CD4-positive, alpha-beta T cell treated with Interleukin-12 subunit alpha and Interleukin-12 subunit beta, for 1 hour (primary cell): ENCODE data around the gene RAB27B.

Experiments used
- DNase-seq: peaks from one replicate; pipeline ENCODE4 v3.0.0-alpha.2; 2020

Gene RAB27B

DNA sequence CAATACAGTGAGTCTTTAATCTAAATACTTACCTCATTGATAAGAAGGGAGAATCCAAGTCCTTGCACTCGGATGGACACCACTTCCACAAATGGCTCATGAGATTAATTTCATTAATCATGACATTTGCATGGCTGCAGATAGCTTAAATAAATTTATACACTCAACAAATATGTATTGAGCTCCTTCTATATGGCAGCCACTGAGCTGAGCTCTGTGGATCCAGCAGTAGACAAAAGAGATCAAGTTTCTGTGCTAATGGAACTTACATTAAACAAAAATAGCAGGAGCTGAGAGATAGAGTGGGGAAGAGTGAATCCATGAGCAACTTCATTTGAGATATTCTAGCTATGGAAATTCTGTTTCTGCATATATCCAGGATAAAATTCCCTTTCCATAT lies 44.4 kb downstream of the RAB27B start:
- DNase-seq = no peak

DNA sequence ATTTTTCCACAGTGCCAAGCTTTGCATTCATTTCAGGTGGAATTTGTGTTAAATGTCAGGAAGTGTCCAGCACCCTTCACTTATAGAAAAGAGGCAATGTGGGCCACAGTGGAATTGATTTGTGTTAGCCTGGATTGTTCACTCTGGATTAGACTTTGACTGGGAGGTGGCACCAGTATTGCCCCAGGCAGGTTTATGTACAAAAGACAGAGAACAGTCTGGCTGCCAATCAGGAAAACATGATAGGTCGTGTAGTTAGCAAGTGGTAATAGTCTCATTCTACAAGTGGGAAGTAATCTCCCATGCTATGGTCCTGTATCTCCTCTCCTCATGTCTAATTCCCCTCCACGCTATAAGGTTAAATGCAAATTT lies 45.6 kb downstream of the RAB27B start:
- DNase-seq = no peak

DNA sequence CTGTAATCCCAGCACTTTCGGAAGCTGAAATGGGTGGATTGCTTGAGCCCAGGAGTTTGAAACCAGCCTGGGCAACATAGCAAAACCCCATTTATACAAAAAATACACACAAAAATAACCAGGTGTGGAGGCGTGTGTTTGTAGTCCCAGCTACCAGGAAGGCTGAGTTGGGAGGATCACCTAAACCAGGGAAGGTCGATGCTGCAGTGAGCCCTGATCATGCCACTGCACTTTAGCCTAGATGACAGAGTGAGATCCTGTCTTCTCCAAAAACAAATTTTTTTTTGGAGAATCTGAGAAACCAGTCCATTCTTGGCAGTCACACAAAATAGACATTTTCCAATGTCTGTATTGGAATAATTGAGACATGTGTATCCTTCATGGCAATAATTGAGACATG lies 46.8 kb downstream of the RAB27B start:
- no peak for DNase-seq

DNA sequence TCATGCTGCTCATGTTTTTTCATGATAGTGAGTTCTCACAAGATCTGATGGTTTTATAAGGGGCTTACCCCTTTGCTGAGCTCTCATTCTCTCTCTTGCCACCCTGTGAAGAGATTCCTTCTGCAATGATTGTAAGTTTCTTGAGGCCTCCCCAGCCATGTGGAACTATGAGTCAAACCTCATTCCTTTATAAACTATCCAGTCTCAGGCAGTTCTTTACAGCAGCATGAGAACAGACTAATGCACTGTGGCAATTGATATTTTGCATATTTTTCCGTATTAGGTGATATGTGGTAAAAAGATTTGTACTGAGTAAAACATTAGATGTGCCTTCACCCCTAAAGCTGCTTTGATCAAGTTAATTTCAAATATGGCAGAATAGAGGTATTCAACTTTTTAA lies 48.8 kb downstream of the RAB27B start:
- DNase-seq = no peak

DNA sequence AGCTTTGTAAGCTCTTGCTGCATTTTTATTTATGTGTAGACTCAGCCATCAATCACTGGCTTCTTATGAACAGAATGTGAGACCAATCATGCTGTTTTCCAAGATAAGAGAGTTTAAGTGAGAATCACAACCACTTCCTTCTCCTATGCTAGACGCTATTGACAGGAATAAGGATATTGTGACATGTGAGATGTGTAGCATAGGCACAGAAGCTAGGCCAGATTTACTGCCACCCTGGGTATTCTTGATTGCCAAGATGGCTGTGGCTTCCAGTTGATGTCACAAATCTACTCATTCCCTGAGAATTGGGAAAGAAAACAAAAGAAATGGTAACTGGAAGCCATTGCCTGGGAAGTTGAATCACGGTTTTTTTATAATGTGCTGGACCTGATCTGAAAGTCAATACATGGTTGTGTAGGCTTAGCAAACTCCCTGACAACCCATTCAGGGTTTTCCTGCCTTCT lies 49.9 kb downstream of the RAB27B start:
- DNase-seq = no peak

DNA sequence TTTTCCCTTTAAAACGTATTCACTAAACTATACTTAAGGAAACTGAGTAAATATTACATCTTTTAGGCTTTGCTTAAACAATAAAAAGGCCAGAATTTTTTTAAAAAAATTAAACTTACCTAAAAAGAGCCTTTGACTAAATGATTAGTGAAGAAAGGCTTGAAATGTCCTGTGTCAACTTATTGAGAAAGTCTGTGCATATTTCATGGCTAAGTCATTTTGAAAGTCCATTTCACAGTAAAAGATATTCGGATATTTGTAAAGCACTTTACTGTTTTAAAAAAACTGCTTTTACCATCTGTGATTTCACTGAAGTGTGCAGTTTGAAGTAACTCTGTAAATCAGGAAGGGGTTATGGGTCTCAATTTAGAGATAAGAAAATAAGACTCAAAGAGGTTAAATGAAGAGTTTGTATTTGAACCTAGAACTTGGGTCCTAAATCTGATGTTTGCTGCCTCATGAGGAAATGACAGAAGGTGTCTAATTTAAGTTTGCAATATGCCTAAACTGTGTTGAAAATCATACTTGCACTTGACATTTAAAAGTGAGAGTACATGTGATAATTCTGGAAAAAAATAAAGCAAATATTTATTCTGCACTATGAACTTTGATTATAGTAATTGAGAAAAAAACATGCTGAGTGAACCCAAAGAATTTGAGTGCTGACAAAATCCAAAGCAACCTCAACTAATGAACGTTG lies 50.5 kb downstream of the RAB27B start:
- DNase-seq = no peak

DNA sequence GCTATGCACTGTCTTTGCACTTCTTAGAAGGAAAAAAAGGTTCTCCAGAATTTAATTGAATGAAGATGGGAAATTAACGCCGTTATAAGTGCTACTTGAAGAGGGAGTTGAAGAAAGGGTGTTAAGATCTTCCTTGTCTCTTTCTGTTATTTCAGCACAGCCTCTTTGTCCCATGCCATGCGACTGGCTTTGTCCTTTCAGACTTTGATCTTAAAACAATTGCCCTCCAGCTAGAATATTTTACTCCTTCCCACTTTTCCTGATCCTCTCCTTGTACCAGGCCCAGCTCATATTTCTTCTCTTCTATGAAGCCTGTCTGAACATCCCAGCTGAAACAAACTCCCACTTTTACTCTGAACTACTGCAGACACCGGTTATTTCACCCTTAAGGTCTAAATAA lies 51.4 kb downstream of the RAB27B start:
- no peak for DNase-seq

DNA sequence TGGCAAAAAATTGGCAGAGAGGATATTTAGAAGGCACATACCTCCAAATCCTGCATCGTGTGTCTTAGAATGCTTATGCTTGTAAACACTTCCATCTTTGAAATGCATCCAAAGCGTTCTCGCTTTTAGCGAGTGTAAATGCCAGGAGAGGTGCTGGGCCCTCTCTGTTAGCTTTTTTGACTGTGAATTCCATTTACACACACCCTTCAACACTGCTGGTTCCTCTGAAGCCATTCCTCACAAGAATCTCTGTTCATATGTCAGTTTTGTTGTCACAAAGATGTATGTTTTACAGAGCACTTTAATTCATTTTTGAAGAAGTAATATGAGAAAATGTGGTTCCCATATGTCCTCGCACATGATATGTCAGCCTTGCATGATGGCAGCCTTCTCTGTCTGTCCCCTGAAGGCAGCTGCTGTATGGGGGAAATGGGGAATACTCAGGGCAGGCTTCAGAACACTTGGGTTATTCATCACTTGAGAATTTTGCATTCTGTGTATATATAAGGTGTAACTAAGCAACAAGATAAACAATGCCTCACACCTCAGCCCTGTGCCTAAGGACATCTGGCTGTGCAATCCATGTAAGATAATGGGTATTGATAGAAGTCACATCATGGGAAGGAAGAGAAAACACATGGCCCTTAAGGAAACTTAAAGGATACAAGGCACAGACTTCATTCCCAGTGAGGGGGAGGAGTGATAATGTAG lies 52.3 kb downstream of the RAB27B start:
- no peak for DNase-seq

DNA sequence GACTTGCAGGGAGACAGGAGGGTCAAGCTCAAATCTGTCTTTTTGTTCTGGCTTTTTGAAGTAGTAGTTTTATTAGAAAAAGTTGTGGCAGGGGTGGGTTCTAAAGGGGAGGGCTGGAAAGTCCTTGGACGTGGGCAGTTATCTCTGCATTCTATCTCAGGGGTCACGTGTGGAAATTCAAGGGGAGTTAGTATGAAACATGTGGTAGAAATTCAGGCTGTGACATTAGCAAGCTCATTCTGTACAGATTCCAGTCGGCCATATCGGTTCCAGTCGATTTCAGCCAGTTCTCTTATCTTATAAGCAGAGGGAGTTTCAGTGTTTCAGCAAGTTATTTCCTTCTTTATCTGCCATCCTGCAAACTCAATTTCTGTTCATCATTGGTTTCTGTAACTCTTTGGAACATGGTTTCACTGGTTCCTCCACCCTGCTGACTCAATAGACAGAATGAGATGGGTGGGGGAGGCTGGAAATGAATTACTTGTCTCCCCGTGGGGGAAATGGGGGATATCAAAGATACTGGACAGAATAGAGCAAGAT lies 53.0 kb downstream of the RAB27B start:
- no peak for DNase-seq

DNA sequence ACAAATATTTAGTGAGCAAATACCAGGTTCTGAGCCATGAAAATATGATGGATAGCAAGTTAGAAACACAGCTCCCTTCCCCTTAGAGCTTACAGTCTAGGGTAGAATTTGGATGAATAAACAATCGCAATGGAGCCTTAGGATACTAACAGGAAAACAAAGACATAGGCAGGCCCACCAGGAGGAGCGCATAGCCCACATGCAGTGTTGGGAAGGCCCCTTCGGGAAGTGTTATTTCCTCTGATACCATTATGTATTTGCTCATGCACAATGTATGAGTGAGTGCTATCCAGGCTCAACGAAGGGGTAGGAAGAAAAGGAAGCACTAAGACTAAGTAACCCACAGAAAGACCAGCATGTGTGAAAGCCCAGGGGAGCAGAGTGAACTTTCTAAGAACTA lies 54.0 kb downstream of the RAB27B start:
- DNase-seq = no peak

DNA sequence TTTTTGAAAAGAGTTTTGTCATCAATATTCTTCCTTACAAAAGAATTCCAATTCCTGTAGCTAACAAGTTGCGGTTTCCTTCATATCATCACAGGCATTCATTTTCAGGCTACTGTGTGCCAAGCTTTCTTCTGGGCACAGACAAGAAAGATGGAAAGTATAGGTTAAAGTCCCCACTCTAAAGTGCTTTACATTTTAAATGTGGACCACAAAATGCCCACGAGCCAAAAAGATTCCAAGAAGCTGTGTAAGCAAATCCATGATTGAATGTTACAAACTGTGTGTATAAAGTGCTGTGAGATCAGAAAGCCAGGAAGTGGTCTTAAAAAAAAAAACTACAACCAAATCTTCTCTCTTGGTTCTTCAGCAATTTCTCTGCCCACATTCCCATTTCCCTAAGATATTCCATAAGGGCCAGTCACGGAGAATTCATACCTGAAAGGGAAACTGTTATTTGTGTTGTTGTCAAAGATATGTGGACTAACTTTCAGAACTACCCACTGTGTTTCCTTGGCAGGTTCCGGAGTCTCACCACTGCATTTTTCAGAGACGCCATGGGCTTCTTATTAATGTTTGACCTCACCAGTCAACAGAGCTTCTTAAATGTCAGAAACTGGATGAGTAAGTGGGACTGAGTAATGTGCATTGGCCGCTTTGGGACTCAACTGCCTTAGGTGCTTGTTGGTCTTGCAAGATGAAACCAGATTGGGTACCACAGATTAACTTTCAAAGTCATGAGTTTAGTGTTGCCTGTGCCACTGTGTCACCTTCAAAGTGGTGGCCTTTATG lies 55.7 kb downstream of the RAB27B start:
- DNase-seq = no peak

DNA sequence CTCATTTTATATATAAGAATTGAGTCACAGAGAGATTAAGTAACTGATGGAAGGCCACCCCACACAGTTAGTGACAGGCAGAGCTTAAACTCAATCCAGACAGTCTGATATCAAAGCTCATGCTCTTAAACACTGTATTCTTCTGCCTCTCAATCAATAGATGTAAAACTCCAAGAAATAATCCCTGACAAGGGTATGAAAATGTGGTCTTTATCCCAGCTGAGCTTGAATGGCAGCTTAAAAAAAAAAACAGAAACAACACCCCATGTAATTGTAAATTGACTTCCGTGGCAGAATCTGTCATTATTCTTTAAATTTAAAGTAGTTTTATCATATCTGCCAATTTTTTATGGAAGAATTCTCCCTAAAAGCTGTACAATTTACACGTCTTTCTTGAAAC lies 60.1 kb downstream of the RAB27B start:
- DNase-seq = no peak

DNA sequence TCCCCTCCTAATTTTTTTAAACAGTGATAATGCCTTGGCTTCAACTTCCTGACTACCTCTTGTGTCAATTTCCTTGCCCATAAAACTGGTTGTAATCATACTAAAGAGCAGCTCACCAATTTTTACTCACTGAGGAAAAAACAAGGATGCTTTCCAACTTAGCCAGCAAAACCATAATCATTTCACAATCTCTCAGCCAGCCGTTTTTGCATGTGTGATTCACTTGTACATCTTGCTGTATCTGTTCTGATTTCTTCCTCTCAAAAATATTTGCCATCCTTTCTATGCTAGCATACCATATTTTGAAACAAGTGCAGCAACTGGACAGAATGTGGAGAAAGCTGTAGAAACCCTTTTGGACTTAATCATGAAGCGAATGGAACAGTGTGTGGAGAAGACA lies 60.7 kb downstream of the RAB27B start:
- DNase-seq = no peak

DNA sequence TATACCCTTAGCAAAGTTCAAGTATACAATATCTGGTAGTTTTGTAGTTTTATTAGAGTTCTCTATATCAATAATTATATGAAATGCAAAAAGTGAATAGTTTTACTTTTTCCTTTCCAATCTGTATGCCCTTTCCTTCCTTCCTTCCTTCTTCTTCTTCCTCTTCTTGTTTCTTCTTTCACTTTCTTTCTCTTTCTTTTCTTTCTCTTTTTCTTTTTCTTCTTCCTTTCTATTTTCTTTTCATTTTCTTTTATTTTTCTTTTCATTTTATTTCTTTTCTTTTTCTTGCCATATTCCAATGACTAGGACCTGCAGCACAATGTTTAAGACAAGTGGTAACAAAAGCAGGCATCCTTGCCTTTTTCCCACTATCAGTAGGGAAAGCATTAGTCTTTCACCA lies 71.2 kb downstream of the RAB27B start:
- DNase-seq = no peak

DNA sequence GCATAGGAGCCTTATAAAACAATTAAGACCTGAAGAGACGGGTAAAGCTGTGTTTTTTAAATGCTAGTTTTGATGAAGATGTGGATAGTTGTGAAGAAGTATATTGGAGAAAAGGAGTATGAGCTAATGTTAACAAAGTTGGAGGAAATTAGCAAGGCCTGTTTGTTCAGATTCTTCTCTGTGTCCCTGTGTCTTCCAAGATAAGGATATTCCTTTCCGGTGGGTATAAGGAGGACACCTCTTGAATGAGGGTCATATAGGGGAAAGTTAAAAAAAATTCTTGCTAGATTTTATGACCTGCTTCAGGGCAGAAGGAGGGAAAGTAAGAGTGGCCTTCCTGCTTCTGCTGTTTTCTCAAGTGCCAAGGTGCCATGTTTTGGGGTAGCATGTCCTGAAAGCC lies 72.0 kb downstream of the RAB27B start:
- DNase-seq = no peak

DNA sequence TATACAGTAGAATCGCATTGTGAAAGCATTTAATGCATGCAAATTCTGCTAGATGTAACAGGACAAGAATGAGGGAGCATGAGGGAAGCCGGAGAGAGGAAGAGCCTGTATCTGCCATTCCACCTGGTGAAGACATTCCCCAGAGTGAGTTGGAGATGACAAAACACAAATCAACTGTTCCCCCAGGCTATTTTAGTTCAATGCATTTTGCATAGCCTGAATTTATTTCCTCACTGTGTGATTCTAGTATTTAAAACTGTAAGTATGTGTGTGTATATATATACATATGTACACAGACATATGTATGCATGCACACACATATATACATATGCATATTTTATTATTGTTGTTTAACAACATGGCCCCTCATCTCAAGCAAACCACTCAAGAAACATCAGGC lies 76.3 kb downstream of the RAB27B start:
- no peak for DNase-seq

DNA sequence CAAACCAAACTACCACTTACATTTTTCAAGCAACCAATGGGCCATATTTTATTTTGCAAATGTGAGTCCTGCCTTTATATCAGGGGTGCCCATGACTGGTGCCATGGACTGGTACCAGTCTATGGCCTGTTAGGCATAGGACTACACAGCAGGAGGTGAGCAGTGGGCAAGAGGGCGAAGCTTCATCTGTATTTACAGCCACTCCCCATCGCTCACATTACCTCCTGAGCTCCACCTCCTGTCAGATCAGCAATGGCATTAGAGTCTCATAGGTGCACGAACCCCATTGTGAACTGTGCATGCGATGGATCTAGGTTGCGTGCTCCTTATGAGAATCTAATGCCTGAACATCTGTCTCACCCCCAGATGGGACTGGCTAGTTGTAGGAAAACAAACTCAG lies 77.4 kb downstream of the RAB27B start:
- DNase-seq = no peak

DNA sequence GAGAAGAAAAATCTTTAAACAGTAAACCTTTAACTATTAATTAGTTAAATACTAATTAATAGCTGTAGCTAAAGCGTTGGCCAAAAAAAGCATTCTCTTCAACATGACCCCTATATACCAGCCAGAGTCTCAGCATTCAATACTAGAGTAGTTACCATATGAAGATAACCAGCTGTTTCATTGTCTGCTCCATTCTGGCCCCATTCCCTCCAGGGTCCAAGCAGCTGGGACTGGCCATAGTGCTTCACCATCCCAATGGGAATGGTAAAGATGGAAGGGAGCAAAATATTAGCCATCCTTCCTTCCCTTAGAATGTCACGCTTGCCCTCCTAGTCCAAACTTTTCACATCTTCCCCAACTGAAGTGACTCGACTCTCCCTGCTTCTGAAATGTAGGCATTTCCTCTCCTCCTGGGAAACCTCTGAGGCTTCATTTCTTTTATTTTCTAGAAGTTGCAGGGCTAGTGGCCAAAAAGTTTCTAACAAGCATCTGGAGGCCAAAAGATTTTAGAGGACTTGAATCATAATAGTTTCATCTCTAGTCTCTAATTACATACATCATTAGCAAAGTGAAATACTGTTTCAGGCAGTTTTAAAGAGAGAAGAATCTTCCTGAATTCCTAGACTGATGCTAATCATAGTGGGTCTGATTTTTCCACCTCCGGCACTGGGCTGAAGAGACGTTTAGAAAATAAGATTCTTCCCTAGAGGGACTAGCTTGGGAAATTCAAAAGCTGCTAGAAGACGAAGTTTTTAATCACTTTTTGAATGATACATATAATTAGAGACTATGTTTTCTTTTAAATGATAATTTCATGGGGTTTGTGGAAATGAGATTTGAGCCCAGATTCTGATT lies 78.3 kb downstream of the RAB27B start:
- no peak for DNase-seq

DNA sequence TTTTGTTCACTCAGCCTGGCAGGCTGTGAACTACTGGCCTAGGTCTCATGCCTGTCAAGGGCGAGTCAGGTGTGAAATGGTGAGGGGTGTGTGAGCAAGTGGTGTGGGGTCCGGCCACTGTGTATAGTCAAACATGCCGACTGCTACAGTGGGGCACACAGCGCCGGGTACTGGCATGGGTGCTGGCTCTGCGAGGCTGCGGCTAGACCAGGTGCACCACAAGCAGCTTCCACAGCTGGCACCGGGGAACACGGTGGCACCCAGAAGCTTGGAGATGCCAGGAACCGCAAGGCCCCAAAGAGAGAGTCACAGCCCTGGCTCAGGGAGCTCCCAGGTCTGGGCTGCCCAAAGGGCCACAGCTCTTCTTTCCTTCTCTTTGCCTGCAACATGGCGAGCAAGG lies 81.3 kb downstream of the RAB27B start:
- DNase-seq = no peak

DNA sequence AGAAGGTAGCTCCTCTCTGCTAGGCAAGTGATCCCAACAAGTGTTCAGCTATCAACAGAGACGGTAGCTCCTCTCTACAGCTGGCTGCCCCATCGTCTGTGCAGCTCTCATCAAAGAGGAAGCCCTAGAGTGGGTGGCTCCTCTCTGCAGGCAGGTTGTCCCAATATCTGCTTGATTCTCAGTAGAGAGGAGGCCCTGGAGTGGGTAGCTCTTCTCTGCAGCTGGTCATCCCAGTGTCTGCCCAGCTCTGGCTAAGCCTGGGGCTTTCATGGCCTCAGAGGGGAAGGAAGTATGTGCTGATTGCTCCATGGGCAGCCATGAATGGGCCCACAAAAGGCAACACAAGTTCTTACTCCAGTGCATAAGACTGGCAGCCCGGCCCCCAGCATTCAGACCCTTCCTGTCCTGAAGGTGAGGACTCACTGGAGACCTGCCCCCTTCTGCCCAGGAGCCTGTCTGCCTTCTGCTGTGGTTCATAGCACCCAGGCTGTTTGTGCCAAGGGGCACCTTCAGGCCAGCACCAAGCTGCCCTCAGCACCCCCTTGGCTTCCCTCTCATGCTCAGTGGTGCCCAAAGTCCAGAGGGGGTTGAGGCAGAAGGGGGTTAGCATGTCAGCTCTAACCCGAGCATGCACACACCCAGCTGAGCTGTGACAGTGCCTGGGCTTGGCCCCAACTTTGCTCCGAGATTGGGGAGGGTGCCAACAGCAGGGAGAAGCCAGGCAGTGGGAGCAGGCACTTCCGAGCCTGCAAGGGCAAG lies 82.1 kb downstream of the RAB27B start:
- no peak for DNase-seq

DNA sequence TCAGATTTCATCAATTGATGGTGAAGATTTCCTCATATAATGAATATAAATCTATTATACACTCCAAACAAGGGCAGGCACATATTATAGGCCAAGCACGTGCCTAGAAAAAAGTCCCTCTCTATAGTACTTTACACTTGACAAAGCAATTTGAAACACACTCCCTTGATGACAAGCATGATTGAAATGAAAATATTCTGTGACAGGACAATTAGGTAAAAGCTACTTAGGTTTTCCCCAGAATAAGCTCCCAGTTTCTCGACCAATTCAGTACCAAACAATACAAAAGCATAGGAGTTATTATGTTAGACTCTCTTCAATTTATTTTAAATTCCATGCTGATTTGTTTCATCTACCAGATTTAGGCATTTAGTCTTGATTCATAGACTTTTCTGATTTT lies 83.3 kb downstream of the RAB27B start:
- no peak for DNase-seq

DNA sequence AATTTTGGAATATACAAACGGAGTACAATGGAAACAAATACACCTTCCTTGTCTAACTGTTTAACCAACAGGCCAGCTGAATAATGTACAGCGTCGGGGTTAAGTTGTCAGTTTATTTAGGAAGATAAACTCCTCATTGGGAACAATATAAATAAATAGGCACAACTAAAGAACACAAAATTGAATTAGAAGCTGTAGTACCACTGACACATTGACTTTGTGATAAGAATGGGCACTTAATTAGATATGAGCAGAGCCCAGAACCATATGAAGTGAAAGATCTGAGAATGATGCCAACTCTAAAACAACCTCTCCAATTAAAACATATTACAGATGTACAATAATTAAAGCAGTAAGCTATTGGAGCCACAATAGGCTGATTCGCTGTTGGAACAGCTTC lies 86.5 kb downstream of the RAB27B start:
- DNase-seq = no peak
